Measurements from ENCODE around the gene RNF182.
"Not testable (repeated sequence)": the region's sequence is repeated elsewhere in the genome, so short reads cannot be mapped to it uniquely, and the experiment has no call there.

The RNF182 gene

DNA sequence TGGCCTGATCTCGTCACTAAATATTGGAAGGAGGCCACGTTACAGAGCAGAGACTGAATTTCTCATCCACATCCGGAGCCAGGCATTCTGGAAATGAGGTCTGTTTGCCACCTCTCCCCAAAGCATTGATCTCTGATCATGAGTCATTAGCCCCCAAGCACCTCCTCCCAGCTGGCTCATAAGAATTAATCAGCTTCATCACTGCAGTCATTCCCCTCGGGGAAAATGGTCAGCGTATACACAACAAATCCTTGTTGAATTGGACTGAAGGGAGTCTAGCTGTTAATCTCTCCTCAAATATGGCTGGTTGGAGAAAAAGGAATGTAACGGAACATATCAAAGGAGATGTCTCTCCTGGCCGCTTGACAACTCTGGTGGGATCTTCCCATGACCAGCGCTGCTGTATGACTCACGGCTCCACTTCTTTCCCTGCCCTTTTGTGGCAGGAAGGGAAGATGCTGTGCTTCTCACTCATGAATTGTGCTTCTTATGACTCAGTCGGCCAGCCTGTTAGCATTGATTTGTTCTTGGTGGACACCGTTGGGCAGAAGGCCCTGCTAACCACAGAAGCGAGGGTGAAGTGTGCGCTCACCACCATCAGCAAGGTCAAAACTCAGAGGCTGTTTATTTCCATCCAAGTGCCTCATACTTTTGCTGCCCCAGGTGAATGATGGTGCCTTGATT is 76.7 kb downstream of the RNF182 start:
- DNase-seq (ENCODE audit: low spot score) = no peak

DNA sequence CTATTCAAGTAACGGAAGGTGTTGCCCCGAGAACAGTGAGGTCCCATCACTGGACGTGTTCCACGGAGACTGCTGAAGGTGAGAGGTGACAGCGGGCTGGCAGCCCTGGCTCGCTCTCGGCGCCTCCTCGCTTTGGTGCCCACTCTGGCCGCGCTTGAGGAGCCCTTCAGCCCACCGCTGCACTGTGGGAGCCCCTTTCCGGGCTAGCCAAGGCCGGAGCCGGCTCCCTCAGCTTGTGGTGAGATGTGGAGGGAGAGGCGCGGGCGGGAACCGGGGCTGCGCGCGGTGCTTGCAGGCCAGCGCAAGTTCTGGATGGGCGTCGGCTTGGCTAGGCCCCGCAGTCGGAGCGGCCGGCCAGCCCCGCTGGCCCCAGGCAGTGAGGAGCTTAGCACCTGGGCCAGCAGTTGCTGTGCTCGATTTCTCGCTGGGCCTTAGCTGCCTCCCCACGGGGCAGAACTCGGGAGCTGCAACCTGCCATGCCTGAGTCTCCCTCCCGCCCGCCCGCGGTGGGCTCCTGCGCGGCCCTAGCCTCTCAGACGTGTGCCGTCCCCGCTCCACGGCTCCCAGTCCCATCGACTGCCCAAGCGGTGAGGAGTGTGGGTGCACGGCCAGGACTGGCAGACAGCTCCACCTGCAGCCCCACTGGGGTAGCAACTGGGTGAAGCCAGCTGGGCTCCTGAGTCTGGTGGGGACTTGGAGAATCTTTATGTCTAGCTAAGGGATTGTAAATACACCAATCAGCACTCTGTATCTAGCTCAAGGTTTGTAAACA is 77.6 kb downstream of the RNF182 start:
- no peak for DNase-seq (ENCODE audit: low spot score)

DNA sequence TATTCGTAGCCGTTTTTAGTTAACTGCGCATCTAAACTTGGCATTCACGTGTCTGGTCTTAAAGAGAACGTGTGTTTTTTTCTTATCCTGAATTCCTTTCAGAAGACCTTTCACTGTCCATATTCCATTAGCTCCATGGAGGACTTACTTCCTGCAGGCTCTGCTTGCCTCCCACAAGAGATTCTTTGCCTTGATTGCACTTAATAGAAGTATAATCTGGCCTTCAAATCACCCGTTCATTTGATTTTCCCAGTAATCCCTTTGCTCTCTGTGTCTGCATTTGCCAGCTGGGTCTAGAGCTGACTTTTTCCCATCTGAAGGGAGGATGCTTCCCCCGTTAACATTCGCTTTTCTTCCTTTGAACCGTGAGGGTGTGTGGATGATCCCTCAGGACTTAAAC is 79.5 kb downstream of the RNF182 start:
- DNase-seq (ENCODE audit: low spot score) = no peak

DNA sequence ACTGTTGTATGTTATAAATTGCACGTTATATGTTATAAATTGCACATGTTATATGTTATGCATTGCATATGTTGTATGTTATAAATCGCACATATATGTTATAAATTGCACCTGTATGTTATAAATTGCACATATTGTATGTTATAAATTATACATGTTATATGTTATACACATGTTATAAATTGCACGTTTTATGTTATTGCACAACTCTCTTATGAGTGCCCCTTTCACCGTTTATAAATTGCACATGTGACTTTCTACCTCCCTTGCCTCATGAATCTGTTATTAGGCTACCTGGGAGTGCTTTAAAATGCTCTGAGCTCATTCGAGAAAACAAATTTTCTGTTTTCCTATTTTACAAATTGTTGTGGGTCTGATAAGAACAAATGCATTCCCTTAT is 84.1 kb downstream of the RNF182 start:
- DNase-seq (ENCODE audit: low spot score) = no peak

DNA sequence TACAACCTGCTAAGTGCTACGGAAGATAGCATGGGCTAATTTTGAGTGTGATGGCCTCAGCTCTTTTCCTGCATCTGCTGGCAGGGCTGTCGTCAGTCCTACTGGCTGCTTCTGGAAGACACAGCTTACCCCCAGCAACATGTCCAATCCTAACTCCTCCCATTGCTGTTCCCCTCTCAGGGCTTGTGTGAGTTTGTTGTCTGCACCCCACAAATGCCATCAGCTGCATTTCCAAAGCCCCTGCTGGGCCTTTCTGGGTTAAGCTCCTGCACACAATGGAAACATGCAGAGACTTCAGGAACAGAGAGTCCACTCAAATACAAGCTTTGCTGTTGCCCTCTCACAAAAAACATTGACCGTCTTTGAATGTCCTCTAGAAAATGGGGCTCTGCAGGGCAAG is 84.7 kb downstream of the RNF182 start:
- no peak for DNase-seq (ENCODE audit: low spot score)

DNA sequence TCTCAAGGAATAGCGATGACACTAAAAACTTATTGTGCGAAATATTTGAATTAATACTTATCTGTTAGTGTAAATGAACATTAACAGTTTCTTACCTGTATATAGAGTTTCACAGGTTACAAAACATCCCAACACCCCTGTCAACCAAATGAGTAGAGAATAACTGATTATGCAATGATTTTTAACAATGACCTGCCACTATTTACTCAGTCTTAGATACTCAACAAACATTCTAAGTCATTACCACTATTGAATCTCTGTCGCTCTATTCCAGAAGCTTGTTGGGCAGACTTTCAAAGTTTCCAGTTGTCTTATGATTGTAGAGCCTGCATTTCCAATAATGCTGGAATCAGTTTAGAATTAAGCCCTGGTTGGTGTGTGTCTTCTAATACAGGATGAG is 85.5 kb downstream of the RNF182 start:
- no peak for DNase-seq (ENCODE audit: low spot score)

DNA sequence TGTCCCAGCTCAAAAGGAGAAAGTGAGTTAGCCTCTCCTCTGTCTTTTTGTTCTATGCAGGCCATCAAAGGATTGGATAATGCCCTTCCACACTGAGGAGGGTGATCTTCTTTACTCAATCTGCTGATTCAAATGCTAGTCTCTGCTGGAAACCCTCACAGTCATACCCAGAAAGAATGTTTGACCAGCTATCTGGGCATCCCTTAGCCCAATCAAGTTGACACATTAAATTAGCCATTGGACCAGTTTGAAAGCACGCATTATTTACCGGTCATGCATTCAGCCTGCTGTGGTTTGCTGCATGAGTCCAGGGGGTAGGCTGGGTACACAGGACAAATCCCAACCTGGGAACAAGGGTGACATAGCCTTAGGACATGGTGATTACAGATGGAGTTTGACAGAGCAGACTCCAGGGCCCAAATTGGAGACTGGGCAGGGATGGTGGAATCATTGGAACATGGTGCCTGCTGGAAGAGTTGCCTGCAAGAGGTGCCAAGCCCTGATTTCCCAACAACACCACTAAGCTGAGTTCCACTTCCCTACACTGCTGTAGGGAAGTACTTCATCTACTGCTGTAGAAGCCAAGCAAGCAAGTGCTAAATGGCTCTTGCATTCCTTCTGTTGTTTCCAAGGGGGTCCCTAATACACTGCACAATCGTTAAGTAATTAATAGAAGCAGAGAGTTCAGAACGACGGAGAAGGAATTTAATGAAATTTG is 87.7 kb downstream of the RNF182 start:
- DNase-seq (ENCODE audit: low spot score) = no peak

DNA sequence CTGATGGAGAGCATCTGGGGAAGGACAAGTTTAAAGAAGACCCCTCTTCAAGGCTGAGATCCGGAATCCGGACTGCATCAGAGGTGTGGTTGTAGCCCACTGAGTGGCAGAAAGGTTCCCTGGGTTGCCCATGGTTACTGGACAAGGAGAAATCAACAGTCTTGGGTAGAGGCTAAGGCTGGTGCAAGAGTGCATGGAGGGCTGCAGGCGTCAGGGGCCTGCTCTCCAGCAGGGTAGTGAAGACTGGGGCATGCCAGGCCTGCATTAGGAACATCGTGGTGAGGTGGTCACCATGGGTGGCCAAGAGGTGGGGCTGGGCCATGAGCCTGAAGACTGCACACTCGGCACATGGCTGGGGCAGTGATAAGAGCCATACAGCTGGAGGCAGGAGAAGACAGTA is 91.2 kb downstream of the RNF182 start:
- no peak for DNase-seq (ENCODE audit: low spot score)

DNA sequence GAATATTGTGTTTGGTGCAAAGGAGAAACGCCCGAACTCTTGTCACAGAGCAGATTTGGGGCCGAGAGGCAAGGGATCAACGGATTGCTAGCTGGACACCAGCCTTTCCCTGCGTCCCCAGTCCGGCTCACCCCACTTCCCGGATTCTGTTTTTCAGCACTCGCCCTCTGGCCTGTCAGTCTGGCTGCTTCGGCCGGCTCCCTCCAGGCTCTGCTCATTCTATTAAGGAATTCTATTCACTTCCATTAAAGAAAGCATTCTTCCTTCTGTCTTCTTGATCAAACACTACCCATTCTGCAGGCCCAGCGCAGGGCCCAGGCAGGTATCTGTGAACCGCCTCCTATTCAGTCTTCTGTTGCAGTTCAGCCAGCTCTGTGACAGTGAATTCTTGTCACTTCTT is 91.7 kb downstream of the RNF182 start:
- no peak for DNase-seq (ENCODE audit: low spot score)

DNA sequence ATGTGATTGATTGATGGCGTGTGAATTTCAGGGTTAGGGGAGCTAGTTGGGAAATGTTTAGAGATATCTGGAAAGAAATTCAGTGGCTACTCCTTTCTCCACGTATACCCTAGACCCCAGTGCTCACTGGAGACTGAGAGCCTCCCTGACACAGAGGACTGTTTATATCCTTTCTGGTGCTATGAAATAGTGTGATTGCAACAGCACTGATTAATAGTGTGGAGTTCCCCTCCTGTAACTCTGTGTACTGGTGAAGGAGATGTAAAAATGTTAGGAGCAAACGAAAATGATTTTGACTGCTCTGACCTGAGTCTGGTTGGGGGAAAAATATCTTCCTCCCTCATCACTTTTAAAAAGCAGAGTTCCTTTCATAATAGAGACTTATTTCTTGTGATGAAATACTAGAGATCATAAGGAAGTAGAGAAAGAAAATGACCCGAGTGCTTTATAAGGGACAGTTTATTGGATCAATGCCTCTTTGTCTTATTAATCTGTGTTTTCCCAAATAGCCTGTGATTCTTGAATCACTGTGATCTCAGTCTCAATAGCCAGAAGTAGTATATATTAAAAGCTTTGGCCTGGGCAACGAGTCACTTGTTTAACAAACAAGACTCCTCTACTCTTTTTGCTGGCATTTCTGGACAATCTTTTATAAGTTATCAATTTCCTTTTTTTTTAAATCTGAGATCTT is 92.3 kb downstream of the RNF182 start:
- no peak for DNase-seq (ENCODE audit: low spot score)

DNA sequence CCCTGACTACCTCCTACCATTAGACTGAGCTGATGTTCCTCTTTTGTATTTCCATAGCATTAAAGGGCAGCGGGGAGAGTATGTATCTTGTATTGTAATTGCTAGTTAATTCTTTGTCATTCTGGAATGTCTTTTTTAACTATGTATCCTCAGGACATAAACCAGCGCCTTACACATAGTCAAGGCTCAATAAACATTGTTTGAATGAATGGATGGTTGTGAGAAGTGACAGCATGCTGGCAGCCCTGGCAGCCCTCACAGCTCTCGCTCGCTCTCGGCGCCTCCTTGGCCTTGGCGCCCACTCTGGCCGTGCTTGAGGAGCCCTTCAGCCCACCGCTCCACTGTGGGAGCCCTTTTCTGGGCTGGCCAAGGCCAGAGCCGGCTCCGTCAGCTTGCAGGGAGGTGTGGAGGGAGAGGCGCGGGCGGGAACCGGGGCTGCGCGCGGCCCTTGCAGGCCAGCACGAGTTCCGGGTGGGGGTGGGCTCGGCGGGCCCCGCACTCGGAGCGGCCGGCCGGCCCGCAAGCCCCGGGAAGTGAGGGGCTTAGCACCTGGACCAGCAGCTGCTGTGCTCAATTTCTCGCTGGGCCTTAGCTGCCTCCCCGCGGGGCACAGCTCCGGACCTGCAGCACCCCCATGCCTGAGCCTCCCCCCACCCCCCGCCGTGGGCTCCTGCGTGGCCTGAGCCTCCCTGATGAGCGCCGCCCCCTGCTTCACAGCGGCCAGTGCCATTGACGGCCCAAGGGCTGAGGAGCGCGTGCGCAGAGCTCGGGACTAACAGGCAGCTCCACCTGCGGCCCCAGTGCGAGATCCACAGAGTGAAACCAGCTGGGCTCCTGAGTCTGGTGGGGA is 93.1 kb downstream of the RNF182 start:
- no peak for DNase-seq (ENCODE audit: low spot score)

DNA sequence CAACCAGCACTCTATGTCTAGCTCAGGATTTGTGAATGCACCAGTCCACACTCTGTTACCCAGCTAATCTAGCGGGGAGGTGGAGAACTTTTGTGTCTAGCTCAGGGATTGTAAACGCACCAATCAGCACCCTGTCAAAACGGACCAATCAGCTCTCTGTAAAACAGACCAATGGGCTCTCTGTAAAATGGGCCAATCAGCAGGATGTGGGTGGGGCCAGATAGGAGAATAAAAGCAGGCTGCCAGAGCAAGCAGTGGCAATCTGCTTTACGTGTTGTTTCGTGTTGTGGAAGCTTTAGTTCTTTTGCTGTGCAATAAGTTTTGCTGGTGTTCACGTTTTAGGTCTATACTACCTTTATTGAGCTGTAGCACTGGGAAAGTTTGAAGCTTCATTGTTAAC is 93.8 kb downstream of the RNF182 start:
- DNase-seq (ENCODE audit: low spot score) = not testable (repeated sequence)

DNA sequence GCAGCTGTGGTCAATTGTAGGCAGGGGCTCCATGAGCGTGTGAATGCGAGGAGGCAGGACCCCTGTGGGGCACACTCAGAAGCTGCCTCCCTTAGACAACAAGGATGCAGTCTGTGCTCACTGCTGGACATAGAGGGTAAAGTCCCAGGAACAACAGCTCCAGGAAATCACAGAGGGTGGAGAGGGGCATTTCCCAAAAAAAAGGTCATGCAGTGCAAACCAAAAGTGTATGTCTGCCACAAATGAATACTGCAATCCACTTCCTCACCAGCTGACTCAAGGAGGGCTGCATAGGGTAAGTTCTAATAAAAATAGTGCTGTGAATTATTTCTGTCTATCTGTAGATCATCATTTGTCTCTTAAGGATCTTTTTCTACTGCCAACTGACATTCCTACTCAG is 95.8 kb downstream of the RNF182 start:
- DNase-seq (ENCODE audit: low spot score) = no peak

DNA sequence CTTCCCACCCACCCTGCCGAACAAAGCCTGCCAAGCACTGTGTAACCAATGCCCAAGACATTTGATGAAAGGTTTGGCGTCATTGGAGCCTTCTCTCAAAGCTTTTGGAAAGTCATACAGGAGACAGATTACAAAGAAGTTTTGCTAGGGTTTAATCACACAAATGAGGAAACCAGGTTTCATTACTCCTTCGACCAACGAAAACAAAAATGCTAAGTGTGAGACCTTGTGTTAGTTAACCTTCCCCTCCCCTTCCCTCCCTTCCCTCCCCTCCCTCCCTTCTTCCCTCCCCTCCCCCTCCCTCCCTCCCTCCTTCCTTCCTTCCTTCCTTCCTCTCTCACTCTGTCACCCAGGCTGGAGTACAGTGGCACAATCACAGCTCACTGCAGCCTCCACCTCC is 96.7 kb downstream of the RNF182 start:
- DNase-seq (ENCODE audit: low spot score) = no peak

DNA sequence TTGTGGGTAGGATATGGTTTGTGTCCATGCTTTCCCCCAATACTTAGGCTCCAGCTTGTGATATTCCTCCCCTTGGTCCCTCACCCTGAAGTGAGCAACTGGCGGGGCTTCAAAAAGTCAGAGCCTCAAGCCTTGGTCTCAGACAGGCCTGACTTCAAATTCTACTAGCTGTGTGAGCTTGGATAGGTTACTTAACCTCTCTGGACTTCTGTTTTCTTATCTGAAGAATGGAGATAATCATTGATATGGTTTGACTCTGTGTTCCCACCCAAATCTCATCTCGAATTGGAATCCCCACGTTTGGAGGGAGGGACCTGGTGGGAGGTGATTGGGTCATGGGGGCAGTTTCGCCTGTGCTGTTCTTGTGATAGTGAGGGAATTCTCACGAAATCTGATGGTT is 97.9 kb downstream of the RNF182 start:
- no peak for DNase-seq (ENCODE audit: low spot score)

DNA sequence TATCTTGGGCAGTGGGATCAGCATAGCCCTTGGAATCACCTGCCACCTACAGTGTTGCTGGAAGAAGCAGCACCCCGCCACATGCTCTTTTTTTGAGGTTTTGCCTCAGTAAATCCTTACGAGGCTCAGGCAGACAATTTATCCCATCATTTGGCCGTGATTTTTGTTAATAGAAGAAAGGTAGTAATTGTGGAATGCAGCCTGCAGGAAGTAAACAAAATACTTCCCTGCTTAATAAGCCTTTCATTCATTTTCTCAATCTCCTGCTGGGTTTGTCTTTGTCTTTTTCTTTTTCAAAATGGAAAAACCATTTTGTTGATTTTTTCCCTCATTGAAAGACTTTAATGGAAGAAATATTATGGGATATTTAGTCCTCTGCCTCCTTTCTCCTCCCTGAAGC is 99.1 kb downstream of the RNF182 start:
- no peak for DNase-seq (ENCODE audit: low spot score)

DNA sequence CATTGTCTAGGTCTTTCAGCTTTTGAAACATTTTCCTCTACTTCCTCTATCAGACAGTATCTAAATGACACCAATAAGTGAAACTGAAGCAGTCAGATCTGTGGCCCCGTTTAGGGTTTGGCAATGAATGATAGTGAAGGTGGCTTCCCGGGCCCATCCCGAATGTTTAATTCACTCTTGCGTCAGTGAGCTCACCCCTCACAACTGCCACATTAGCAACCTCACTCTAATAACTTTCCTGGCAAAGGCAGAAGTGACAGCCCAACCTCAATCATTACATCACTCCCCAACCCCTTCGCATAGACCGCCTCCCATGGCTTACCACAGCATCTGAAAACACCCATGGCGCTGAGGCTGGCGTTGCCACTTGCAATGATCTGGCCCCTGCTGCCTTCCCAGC is 100.4 kb downstream of the RNF182 start:
- peak; percentile 27 for DNase-seq (ENCODE audit: low spot score)

DNA sequence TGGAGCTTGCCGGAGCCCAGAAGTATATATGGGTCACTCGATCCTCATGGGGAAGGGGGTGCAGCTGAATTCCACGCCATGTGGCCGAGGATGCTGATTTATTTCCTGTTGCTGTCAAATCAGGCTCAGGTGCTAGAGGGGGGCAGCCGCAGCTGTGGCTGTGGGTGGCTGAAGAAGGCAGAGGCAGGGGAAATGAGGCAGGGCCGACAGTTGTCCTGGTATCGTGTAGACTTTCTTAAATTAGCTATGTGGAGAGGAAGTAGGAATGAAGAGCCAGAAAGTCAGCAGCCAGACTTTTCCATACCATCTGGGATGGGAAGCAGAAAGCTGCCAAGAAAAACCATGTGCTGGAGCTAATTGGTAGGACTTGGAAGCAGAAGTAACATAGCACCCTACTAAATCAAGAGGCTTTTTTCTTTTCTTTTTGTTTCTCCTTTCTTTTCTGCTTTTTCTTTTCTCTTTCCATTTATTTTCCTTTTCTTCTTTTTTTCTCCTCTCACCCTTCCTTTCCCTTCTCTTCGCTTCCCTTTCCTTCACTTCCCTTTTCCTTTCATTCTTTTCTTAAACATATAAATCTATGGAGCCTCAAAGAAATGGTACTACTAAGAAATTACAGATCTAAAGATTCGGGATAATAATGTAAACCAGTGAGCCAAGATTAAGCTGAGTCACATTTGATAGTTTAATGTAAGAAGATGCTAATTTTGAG is 102.2 kb downstream of the RNF182 start:
- DNase-seq (ENCODE audit: low spot score) = no peak

DNA sequence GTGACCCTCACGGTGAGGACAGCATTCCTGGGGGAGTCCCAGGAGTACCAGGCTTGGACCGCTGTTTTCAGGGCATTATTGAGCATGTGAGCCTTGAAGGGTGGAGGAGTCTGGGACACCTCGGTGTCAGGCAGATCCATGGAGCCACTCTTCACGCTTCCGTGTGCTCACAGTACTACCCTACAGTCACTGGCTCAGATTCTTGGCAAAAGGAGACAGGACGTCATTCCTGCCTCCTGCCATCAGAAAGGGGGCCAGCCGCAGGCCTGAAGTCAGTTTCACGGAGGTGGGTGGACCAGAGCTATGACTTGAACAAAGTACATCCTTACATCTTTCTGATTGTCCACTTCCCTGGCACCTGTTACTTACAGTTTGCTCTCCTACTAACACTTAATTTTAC is 103.9 kb downstream of the RNF182 start:
- no peak for DNase-seq (ENCODE audit: low spot score)

DNA sequence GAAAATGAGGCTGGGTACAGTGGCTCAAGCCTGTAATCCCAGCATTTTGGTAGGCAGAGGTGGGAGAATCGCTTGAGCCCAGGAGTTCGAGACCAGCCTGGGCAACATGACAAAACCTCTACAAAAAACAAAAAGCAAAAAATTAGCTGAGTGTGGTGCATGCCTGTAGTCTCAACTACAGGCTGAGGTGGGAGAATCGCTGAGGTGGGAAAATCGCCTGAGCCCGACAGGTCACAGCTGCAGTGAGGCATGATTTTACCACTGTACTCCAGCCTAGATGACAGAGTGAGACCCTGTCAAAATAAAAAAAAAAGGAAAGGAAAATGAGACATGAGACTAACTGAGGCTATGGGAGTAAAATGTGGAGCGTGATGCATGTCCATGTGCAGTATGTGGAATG is 104.9 kb downstream of the RNF182 start:
- DNase-seq (ENCODE audit: low spot score) = no peak
